Uterus (tissue), 2 donors: Measurements from ENCODE around the gene SNAP47.

ENCODE experiments used
- POLR2A ChIP-seq, 2 donors: fragments of 450-650 bp; IDR thresholded peaks; one replicate each; pipeline ENCODE4 v1.6.1; 2016; ENCODE audit warnings: antibody characterized with exemption in 2 of 2, mild to moderate bottlenecking in 1 of 2, moderate library complexity in 1 of 2
- TF ChIP-seq, protein P1 (sequence below), 4 experiments: fragments of 200-600 bp in 2 of 4; fragments of 450-650 bp in 2 of 4; sonication (generic) in 2 of 4; IDR thresholded peaks; one replicate each; pipeline ENCODE4 v1.5.1; 2016 to 2019; ENCODE audit warnings: antibody characterized with exemption in 4 of 4, mild to moderate bottlenecking in 2 of 4, moderate library complexity in 1 of 4

DNA sequence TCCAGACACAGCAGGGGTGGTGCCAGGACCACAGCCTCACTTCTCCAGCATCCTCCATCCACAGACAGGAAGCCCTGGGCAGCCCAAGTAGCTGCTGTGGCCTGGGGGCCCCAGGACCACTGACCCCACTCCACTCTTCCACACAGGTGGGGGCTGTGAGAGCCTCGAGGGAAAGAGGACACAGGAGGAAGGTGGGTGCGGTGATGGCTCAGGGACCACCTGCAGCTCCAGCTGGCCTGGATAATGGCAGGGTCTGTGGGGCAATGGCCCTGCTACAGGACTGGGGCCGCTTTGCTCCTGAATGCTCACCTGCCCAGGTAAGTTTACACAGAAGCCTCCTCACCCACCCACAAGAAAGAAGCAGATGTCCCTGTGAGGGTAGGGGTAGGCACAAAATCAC lies 61.9 kb downstream of the SNAP47 start:
- TF ChIP-seq, protein P1, sequence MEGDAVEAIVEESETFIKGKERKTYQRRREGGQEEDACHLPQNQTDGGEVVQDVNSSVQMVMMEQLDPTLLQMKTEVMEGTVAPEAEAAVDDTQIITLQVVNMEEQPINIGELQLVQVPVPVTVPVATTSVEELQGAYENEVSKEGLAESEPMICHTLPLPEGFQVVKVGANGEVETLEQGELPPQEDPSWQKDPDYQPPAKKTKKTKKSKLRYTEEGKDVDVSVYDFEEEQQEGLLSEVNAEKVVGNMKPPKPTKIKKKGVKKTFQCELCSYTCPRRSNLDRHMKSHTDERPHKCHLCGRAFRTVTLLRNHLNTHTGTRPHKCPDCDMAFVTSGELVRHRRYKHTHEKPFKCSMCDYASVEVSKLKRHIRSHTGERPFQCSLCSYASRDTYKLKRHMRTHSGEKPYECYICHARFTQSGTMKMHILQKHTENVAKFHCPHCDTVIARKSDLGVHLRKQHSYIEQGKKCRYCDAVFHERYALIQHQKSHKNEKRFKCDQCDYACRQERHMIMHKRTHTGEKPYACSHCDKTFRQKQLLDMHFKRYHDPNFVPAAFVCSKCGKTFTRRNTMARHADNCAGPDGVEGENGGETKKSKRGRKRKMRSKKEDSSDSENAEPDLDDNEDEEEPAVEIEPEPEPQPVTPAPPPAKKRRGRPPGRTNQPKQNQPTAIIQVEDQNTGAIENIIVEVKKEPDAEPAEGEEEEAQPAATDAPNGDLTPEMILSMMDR (IDR thresholded peaks at IDR 0.05) = no peak
- TF ChIP-seq POLR2A (IDR thresholded peaks at IDR 0.05) = no peak
